ENCODE data around the gene SS18L1.

- TF ChIP-seq E4F1 (IDR thresholded peaks at IDR 0.05; ENCODE audit: borderline replicate concordance, partially characterized antibody) (no peak), CTCF (IDR thresholded peaks at IDR 0.05 in 2 of 3, conservative IDR thresholded peaks at IDR 0.05 in 1 of 3; ENCODE audit: control insufficient read depth in 2 of 3, extremely low read depth in 1 of 3, insufficient read depth in 1 of 3, low read depth in 3 of 3, low read length in 3 of 3) (no peak), POU2F2 (IDR thresholded peaks at IDR 0.05; ENCODE audit: borderline replicate concordance, low read depth, low read length) (no peak), LARP7 (IDR thresholded peaks at IDR 0.05) (no peak), POLR2A (IDR thresholded peaks at IDR 0.05; ENCODE audit: low read depth, low read length) (no peak), SRF (IDR thresholded peaks at IDR 0.05; ENCODE audit: low read depth in 2 of 2, low read length in 2 of 2) (no peak), ZNF274 (IDR thresholded peaks at IDR 0.05; ENCODE audit: insufficient read depth, insufficient read length) (no peak), ATF2 (IDR thresholded peaks at IDR 0.05; ENCODE audit: low read length) (no peak), ZBTB33 (IDR thresholded peaks at IDR 0.05) (no peak), PBX3 (IDR thresholded peaks at IDR 0.05; ENCODE audit: insufficient replicate concordance, low read depth, low read length) (no peak), SMC3 (IDR thresholded peaks at IDR 0.05; ENCODE audit: borderline replicate concordance, low read length) (no peak), CBX3 (IDR thresholded peaks at IDR 0.05; ENCODE audit: borderline replicate concordance, low read depth) (no peak)
These were observed 84.7 kb downstream of the SS18L1 start for GRCh38 chr20:62227977-62228958.
